ENCODE results near the gene KLHL8.

Gene KLHL8

GRCh38 chr4:87213421-87214075 lies 6.9 kb downstream of the KLHL8 start:
- Histone ChIP-seq H3K4me3 (replicated peaks; ENCODE audit: insufficient read depth, low read length) (no peak overlapping the region), H3K27ac (replicated peaks) (0 out of 2 replicates have a peak overlapping the region, but pooled peaks have one; percentile 17), H3K27me3 (ENCODE audit: insufficient read depth, poor library complexity, severe bottlenecking) (no peaks in the 10 kb centered on the region)
- TF ChIP-seq REST (IDR thresholded peaks at IDR 0.05; ENCODE audit: insufficient replicate concordance, low read depth) (no peak), GABPA (IDR thresholded peaks at IDR 0.05; ENCODE audit: low read depth) (no peak), POLR2AphosphoS5 (IDR thresholded peaks at IDR 0.05; ENCODE audit: low read depth) (no peak), CTCF (IDR thresholded peaks at IDR 0.05; ENCODE audit: insufficient read depth, low read length) (no peak), SPI1 (IDR thresholded peaks at IDR 0.05; ENCODE audit: borderline replicate concordance, low read depth) (no peak)
- no peak for DNase-seq (ENCODE audit: low read depth in 1 of 2, low spot score in 1 of 2)

GRCh38 chr4:87211249-87211952 lies 9.0 kb downstream of the KLHL8 start:
- H3K27me3 ChIP-seq (ENCODE audit: insufficient read depth, poor library complexity, severe bottlenecking), result no peaks in the 10 kb centered on the region
- no peak overlapping the region for H3K4me3 ChIP-seq (replicated peaks; ENCODE audit: insufficient read depth, low read length)
- TF ChIP-seq SPI1 (IDR thresholded peaks at IDR 0.05; ENCODE audit: borderline replicate concordance, low read depth) (no peak), CTCF (IDR thresholded peaks at IDR 0.05; ENCODE audit: insufficient read depth, low read length) (no peak), GABPA (IDR thresholded peaks at IDR 0.05; ENCODE audit: low read depth) (no peak), POLR2AphosphoS5 (IDR thresholded peaks at IDR 0.05; ENCODE audit: low read depth) (no peak), REST (IDR thresholded peaks at IDR 0.05; ENCODE audit: insufficient replicate concordance, low read depth) (no peak)
- DNase-seq (ENCODE audit: low read depth in 1 of 2, low spot score in 1 of 2), result no peak
- no peak overlapping the region for H3K27ac ChIP-seq (replicated peaks)

GRCh38 chr4:87209696-87210095 lies 10.7 kb downstream of the KLHL8 start:
- DNase-seq (ENCODE audit: low read depth in 1 of 2, low spot score in 1 of 2), result peak; percentile 75 to 96
- Histone ChIP-seq H3K4me3 (replicated peaks; ENCODE audit: insufficient read depth, low read length) (peak overlapping the region; percentile 7), H3K27me3 (ENCODE audit: insufficient read depth, poor library complexity, severe bottlenecking) (no peaks in the 10 kb centered on the region), H3K27ac (replicated peaks) (peak overlapping the region; percentile 60)
- TF ChIP-seq GABPA (IDR thresholded peaks at IDR 0.05; ENCODE audit: low read depth), result peak; percentile 71
- TF ChIP-seq SPI1 (IDR thresholded peaks at IDR 0.05; ENCODE audit: borderline replicate concordance, low read depth), result peak; percentile 99
- TF ChIP-seq REST (IDR thresholded peaks at IDR 0.05; ENCODE audit: insufficient replicate concordance, low read depth), result no peak
- TF ChIP-seq POLR2AphosphoS5 (IDR thresholded peaks at IDR 0.05; ENCODE audit: low read depth), result peak; percentile 70; the same call in 1 of the 2 replicates
- no peak for TF ChIP-seq CTCF (IDR thresholded peaks at IDR 0.05; ENCODE audit: insufficient read depth, low read length)

Data from HL-60 (cell line).